GM10248 (cell line): Measurements from ENCODE around the gene CFP.

Source experiments
- CTCF ChIA-PET: fragments of 300-600 bp; sonication (Branson Sonifier 250); formaldehyde crosslinking; extraction: SDS; loops from one replicate; lab custom pipeline; 2021; ENCODE audit warnings: antibody characterized with exemption; lab: Yijun Ruan, JAX
- POLR2A ChIA-PET: fragments of 350-650 bp; sonication (Branson Sonifier 250); formaldehyde crosslinking; extraction: SDS; loops from one replicate; lab custom pipeline; 2020; ENCODE audit warnings: antibody characterized with exemption; lab: Yijun Ruan, JAX
- DNase-seq: peaks from one replicate; pipeline ENCODE4 v3.0.0; 2012; ENCODE audit errors: extremely low spot score
- CTCF ChIP-seq: IDR thresholded peaks from 2 replicates; pipeline ENCODE4 v1.5.1; 2012; ENCODE audit warnings: mild to moderate bottlenecking, low read depth; ENCODE audit errors: extremely low read depth, missing control alignments, control extremely low read depth

Gene CFP

GRCh38 chrX:47593522-47593921 is 36.2 kb downstream of the CFP start:
- CTCF ChIA-PET = no interaction called here
- POLR2A ChIA-PET = no interaction called here
- no peak for DNase-seq
- no peak for TF ChIP-seq CTCF

GRCh38 chrX:47590984-47591383 is 38.7 kb downstream of the CFP start:
- ChIA-PET CTCF (interaction anchor here (0.9 to 1.3 kb wide), 2 partner anchors 28 to 161 kb away, joined by 3 read pairs; no protein-coding TSS in a partner anchor), POLR2A (no interaction called here)
- no peak for DNase-seq
- TF ChIP-seq CTCF = no peak

GRCh38 chrX:47587906-47588735 is 41.6 kb downstream of the CFP start:
- TF ChIP-seq CTCF = no peak
- CTCF ChIA-PET = no interaction called here
- no peak for DNase-seq
- POLR2A ChIA-PET = no interaction called here

- CTCF ChIA-PET = no interaction called here
- TF ChIP-seq CTCF = no peak
- POLR2A ChIA-PET = no interaction called here
- DNase-seq = no peak
These were observed 42.4 kb downstream of the CFP start for GRCh38 chrX:47587091-47587891.

- POLR2A ChIA-PET = no interaction called here
These were observed 43.5 kb downstream of the CFP start for GRCh38 chrX:47586043-47586787.

More at GRCh38 chrX:47586043-47586787, 43.5 kb downstream of the CFP start:
- CTCF ChIA-PET = no interaction called here
- DNase-seq = no peak
- TF ChIP-seq CTCF = no peak
